HepG2 (cell line): ENCODE measurements around the gene NT5DC1. TPM values are rescaled to one million over a fixed set of nuclear protein-coding genes. Genes with fewer than 3 reads are reported as not detected.

ENCODE experiments used
- DR1 ChIP-seq: sonication (generic); formaldehyde crosslinking; IDR thresholded peaks from 2 replicates; pipeline ENCODE4 v1.8.0; 2021; ENCODE audit warnings: mild to moderate bottlenecking, missing genetic modification reagents, inconsistent platforms
- GPN1 ChIP-seq: sonication (generic); formaldehyde crosslinking; IDR thresholded peaks from 2 replicates; pipeline ENCODE4 v1.5.1; 2020; ENCODE audit warnings: missing genetic modification reagents, borderline replicate concordance
- MIER2 ChIP-seq: IDR thresholded peaks from 2 replicates; pipeline ENCODE4 v1.6.1; 2016; ENCODE audit warnings: missing biosample characterization, missing genetic modification reagents
- NFE2 ChIP-seq: sonication (generic); formaldehyde crosslinking; IDR thresholded peaks from 2 replicates; pipeline ENCODE4 v1.4.0; 2020; ENCODE audit warnings: missing genetic modification reagents
- RORA ChIP-seq: sonication (generic); formaldehyde crosslinking; IDR thresholded peaks from 2 replicates; pipeline ENCODE4 v1.5.0; 2020; ENCODE audit warnings: mild to moderate bottlenecking, missing genetic modification reagents, moderate library complexity
- TOPORS ChIP-seq: sonication (generic); formaldehyde crosslinking; IDR thresholded peaks from 2 replicates; pipeline ENCODE4 v1.8.0; 2023; ENCODE audit warnings: mild to moderate bottlenecking, missing genetic modification reagents
- TSC22D2 ChIP-seq: sonication (generic); formaldehyde crosslinking; IDR thresholded peaks from 2 replicates; pipeline ENCODE4 v1.5.1; 2020; ENCODE audit warnings: missing genetic modification reagents, mild to moderate bottlenecking, borderline replicate concordance
- ZNF180 ChIP-seq: sonication (generic); formaldehyde crosslinking; IDR thresholded peaks from 2 replicates; pipeline ENCODE4 v1.4.0; 2020; ENCODE audit warnings: low read depth, missing genetic modification reagents, borderline replicate concordance
- ZNF850 ChIP-seq: sonication (generic); formaldehyde crosslinking; conservative IDR thresholded peaks from 2 replicates; pipeline ENCODE4 v1.9.0; 2021; ENCODE audit warnings: mild to moderate bottlenecking, missing genetic modification reagents
- polyA plus RNA-seq, 8 experiments: library from polyadenylated mRNA; depleted of rRNA in 3 of 8; stranded (reverse) in 7 of 8; unstranded in 1 of 8; fragments of >200 nt; fragmentation: Illumina TruSeq in 4 of 8; extraction: Trizol in 4 of 8; gene quantifications; 2 replicates each; pipeline versions ENCODE4 v1.2.1 to v1.2.3, GENCODE V29; 2011 to 2016; ENCODE audit warnings: low read depth in 4 of 8, missing spikeins in 1 of 8, mixed read lengths in 1 of 8; ENCODE audit not compliant: insufficient read depth in 1 of 8
- total RNA-seq, 5 experiments: library from RNA; depleted of rRNA; stranded (reverse); fragments of >200 nt; fragmentation: Illumina TruSeq; extraction: Trizol; gene quantifications; 2 replicates each; pipeline ENCODE4 v1.2.3, GENCODE V29; 2016; ENCODE audit warnings: low read depth in 1 of 5
- TF ChIP-seq, protein P1 (sequence below): sonication (generic); formaldehyde crosslinking; conservative IDR thresholded peaks from 2 replicates; pipeline ENCODE4 v1.4.0; 2020; ENCODE audit warnings: missing genetic modification reagents
- TF ChIP-seq, protein P2 (sequence below): sonication (generic); formaldehyde crosslinking; IDR thresholded peaks from 2 replicates; pipeline ENCODE4 v1.4.0; 2020; ENCODE audit warnings: missing genetic modification reagents
- TF ChIP-seq, protein P3 (sequence below): sonication (generic); formaldehyde crosslinking; IDR thresholded peaks from 2 replicates; pipeline ENCODE4 v1.5.1; 2020; ENCODE audit warnings: mild to moderate bottlenecking, missing genetic modification reagents, borderline replicate concordance
- TF ChIP-seq, protein P4 (sequence below): sonication (generic); formaldehyde crosslinking; IDR thresholded peaks from 2 replicates; pipeline ENCODE4 v1.5.0; 2020; ENCODE audit warnings: missing genetic modification reagents
- TF ChIP-seq, protein P5 (sequence below): sonication (generic); formaldehyde crosslinking; IDR thresholded peaks from 2 replicates; pipeline ENCODE4 v1.9.0; 2022; ENCODE audit warnings: missing genetic modification reagents, mild to moderate bottlenecking, borderline replicate concordance

The NT5DC1 gene
- total and polyA plus RNA-seq, 2 of the 13 experiments (the other 11 are each of a cell fraction or from before 2014, with no cell fraction given) = 27.0 to 56.1 TPM

DNA sequence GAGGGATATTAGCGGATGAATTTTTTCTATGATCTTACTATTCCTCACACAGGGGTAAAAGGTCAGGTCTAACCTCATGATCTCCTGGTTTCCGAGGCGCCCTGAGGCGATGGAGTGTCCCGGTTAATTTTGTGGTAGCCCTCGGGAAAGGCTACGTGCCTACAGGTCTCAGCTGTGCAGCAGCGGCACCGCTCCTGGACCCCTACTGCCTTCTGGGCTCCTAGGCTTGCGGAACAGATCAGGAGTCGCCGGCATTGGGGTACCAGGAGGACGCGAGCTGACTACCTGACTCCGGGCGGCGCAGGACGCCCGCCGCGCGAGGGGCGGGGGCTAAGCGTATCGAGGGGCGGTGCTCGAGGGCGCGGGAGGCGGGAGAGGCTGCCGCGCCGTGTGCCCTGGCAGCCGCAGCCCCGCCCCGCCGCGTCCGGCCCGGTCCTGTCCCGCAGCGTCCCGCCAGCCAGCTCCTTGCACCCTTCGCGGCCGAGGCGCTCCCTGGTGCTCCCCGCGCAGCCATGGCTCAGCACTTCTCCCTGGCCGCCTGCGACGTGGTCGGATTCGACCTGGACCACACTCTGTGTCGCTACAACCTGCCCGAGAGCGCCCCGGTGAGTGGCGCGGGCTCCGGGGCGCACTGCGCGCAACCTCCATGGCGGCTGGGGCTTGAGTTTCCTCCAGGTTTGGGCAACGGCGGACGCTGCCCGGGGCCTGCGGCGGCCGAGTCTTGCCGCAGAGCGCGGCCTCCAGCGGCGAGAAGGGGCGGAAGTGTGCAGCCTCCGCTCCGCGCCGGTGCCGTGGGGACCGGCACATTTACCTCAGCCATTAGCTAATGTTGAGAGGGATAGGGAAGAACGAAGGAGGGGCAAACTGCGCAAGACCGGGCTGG is at the start of gene NT5DC1 (continued):
- TF ChIP-seq, protein P1, sequence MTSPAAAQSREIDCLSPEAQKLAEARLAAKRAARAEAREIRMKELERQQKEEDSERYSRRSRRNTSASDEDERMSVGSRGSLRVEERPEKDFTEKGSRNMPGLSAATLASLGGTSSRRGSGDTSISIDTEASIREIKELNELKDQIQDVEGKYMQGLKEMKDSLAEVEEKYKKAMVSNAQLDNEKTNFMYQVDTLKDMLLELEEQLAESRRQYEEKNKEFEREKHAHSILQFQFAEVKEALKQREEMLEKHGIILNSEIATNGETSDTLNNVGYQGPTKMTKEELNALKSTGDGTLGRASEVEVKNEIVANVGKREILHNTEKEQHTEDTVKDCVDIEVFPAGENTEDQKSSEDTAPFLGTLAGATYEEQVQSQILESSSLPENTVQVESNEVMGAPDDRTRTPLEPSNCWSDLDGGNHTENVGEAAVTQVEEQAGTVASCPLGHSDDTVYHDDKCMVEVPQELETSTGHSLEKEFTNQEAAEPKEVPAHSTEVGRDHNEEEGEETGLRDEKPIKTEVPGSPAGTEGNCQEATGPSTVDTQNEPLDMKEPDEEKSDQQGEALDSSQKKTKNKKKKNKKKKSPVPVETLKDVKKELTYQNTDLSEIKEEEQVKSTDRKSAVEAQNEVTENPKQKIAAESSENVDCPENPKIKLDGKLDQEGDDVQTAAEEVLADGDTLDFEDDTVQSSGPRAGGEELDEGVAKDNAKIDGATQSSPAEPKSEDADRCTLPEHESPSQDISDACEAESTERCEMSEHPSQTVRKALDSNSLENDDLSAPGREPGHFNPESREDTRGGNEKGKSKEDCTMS (CRISPR knock-in tag) = no peak
- no peak for TF ChIP-seq MIER2 (CRISPR knock-in tag)
- peak; percentile 51; the same call in 1 of the 2 replicates for TF ChIP-seq TSC22D2 (CRISPR knock-in tag)
- no peak for TF ChIP-seq RORA
- TF ChIP-seq GPN1 = no peak; the same call in 1 of the 2 replicates
- TF ChIP-seq TOPORS (CRISPR knock-in tag) = peak; percentile 91; the same call in 1 of the 2 replicates
- TF ChIP-seq, protein P2, sequence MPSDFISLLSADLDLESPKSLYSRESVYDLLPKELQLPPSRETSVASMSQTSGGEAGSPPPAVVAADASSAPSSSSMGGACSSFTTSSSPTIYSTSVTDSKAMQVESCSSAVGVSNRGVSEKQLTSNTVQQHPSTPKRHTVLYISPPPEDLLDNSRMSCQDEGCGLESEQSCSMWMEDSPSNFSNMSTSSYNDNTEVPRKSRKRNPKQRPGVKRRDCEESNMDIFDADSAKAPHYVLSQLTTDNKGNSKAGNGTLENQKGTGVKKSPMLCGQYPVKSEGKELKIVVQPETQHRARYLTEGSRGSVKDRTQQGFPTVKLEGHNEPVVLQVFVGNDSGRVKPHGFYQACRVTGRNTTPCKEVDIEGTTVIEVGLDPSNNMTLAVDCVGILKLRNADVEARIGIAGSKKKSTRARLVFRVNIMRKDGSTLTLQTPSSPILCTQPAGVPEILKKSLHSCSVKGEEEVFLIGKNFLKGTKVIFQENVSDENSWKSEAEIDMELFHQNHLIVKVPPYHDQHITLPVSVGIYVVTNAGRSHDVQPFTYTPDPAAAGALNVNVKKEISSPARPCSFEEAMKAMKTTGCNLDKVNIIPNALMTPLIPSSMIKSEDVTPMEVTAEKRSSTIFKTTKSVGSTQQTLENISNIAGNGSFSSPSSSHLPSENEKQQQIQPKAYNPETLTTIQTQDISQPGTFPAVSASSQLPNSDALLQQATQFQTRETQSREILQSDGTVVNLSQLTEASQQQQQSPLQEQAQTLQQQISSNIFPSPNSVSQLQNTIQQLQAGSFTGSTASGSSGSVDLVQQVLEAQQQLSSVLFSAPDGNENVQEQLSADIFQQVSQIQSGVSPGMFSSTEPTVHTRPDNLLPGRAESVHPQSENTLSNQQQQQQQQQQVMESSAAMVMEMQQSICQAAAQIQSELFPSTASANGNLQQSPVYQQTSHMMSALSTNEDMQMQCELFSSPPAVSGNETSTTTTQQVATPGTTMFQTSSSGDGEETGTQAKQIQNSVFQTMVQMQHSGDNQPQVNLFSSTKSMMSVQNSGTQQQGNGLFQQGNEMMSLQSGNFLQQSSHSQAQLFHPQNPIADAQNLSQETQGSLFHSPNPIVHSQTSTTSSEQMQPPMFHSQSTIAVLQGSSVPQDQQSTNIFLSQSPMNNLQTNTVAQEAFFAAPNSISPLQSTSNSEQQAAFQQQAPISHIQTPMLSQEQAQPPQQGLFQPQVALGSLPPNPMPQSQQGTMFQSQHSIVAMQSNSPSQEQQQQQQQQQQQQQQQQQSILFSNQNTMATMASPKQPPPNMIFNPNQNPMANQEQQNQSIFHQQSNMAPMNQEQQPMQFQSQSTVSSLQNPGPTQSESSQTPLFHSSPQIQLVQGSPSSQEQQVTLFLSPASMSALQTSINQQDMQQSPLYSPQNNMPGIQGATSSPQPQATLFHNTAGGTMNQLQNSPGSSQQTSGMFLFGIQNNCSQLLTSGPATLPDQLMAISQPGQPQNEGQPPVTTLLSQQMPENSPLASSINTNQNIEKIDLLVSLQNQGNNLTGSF = peak; percentile 89
- TF ChIP-seq DR1 = peak; percentile 64
- TF ChIP-seq, protein P3, sequence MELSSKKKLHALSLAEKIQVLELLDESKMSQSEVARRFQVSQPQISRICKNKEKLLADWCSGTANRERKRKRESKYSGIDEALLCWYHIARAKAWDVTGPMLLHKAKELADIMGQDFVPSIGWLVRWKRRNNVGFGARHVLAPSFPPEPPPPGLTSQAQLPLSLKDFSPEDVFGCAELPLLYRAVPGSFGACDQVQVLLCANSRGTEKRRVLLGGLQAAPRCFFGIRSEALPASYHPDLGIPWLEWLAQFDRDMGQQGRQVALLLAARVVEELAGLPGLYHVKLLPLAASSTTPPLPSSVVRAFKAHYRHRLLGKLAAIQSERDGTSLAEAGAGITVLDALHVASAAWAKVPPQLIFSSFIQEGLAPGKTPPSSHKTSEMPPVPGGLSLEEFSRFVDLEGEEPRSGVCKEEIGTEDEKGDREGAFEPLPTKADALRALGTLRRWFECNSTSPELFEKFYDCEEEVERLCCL (CRISPR knock-in tag) = peak; percentile 46; the same call in 1 of the 2 replicates
- TF ChIP-seq ZNF850 (CRISPR knock-in tag) = no peak
- TF ChIP-seq NFE2 (CRISPR knock-in tag) = 0 out of 2 replicates have a peak, but pooled peaks have one; percentile 8
- TF ChIP-seq, protein P4, sequence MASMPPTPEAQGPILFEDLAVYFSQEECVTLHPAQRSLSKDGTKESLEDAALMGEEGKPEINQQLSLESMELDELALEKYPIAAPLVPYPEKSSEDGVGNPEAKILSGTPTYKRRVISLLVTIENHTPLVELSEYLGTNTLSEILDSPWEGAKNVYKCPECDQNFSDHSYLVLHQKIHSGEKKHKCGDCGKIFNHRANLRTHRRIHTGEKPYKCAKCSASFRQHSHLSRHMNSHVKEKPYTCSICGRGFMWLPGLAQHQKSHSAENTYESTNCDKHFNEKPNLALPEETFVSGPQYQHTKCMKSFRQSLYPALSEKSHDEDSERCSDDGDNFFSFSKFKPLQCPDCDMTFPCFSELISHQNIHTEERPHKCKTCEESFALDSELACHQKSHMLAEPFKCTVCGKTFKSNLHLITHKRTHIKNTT = no peak
- peak; percentile 88; the same call in 1 of the 2 replicates for TF ChIP-seq ZNF180 (CRISPR knock-in tag)
- TF ChIP-seq, protein P5, sequence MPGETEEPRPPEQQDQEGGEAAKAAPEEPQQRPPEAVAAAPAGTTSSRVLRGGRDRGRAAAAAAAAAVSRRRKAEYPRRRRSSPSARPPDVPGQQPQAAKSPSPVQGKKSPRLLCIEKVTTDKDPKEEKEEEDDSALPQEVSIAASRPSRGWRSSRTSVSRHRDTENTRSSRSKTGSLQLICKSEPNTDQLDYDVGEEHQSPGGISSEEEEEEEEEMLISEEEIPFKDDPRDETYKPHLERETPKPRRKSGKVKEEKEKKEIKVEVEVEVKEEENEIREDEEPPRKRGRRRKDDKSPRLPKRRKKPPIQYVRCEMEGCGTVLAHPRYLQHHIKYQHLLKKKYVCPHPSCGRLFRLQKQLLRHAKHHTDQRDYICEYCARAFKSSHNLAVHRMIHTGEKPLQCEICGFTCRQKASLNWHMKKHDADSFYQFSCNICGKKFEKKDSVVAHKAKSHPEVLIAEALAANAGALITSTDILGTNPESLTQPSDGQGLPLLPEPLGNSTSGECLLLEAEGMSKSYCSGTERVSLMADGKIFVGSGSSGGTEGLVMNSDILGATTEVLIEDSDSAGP = peak; percentile 98
